Stimulated activated CD4-positive, alpha-beta T cell treated with anti-CD3 and anti-CD28 coated beads, Interleukin-1b, Interleukin-23, amount 100 ng/mL, for 4 hours (primary cell): ENCODE data around the gene LCMT1.
"Not testable (repeated sequence)": the region's sequence is repeated elsewhere in the genome, so short reads cannot be mapped to it uniquely, and the experiment has no call there.

Experiments
- DNase-seq, 2 donors: peaks; one replicate each; pipeline ENCODE4 v3.0.0-alpha.2; 2020; ENCODE audit warnings: low read depth in 2 of 2

LCMT1 gene

DNA sequence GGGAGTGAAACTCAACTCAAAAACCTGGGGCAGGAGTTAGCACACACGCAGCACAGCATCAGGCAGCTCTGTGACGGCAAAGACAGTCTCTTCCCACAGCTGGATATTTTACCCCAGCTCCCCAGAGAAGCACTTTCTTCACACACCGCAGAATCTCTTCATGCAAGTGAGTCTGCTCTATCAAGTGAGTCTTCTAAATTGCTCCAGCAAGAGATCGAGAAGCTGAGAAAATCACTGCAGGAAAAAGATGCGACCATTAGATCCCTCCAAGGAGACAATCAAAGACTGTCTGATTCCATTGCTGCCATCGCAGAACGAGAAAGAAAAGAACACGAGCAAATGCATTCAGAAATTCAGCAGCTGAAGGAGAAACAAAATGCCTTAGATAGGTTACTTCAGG lies 16.9 kb upstream of the LCMT1 start:
- no peak for DNase-seq

DNA sequence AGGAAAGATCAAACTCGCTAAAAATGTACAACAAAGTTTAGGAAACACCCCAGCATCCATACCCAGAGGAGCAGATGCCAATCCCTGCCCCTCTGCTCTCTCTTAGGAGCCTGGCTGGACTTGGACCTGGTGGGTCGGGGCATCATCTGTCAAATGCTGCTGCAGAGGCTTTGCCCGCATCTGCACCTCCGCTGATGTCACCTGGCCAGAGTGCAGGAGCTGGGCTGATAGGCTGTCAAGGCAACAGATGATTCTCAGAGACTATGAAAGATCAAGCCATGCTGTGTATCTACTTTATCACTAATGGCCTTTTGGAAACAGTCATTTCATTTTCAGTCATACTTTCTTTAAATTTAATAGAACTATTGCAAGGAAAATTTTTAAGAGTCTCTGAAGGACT lies 15.9 kb upstream of the LCMT1 start:
- no peak for DNase-seq

DNA sequence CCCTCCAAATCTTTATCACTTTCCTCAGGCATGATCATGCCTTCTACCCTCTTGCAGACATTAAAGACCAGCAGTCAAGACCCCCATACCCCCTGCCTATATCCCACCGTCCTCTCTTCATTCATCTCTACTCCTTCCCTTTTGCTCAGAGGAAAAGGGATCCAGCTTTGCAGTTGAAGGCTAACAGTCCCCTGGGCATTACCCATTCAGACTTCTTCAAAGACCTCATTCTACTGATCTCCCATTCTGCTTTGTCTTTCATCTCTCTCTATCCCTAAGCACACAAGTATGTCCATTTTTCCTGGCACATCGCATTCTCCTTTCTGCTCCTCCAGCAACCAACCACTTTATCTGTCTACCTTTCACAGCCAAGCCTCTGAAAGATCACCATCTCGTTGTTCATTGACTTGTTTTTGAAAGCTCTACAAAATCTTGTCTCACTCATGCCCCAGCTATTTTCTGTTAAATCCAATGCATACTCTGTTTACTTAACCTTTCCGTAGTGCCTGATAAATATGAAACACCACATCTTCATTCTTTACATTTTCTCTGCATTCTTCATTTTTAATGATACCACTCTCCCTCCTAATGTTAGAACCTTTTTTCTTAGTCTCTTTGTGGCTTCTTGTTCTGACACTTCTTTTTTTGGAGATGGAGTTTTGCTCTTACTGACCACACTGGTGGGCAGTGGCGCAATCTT lies 14.1 kb upstream of the LCMT1 start:
- no peak for DNase-seq

DNA sequence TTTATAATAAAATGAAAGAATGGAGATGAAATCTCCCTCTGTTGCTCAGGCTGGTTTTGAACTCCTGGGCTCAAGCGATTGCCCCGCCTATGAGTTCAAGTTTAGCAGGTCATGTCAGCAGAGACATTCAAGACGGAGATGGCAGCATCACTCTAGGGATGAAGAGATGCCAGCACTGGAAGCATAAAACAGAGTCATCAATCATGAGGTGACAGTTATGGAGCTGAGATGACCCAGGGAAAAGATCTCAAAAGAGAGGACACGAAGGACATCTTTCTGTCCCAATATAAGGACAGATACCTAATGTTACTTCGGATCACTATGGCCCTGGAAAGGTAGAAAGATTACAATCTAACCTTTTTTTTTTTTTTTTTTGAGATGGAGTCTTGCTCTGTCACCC lies 11.0 kb upstream of the LCMT1 start:
- no peak for DNase-seq

DNA sequence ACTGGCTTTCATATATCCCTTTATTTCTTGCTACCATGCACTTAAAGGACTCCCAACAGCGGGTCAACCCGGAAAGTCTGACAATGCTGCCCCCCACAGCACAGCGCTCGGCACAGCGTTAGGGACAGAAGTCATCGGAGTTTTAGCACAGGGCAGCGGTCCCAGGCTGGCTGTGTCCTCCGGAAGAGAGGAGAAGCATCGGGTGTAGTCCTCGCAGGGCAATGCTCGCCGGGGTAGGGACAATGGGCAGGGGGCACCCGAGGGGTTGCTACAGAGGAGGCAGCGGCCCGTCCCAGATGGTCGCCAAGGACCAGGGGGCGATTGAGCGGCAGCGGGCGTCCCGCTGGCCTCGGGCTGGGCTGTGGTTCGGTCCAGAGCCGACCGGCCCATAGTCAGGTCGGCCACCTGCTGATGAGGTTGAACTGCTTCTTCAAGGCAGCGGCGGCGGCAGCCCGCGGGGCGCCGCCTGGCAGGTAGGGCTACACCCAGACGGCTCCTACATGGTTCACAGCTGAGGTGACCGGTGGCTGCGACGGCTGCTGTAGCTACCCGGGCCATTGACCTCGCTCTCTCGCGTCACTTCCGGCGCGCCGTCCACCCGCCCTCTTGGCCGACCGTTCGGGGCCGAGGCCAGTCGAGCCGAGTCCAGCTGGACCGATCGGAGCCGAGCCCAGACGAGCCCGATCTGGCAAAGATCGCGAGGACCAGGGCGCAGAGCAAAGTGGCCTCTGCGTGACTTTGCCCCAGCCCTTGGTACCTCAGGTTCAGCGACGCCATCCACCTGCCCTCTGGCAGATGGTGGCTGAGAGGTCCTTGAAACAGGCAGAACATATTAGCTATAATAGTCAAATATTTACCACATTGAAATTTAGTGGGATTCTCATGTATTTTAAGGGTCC lies 4.7 kb upstream of the LCMT1 start:
- peak; percentile 39 to 67 for DNase-seq

DNA sequence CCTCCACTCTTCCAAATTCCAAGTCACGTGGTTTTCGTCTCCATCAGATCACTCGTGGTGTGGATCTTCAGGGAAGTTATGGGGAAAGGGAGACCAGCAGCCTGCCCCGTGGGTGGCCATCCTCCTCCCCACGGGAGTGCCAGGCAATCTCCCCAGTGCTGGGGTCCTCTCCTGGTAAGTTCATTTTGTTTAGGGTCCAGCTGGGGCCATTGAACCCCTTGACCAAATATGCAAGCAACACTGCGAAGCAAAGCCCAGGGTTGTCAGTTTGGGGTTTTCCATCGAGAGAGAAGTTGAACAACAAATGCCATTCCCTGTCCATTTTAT lies 4.1 kb upstream of the LCMT1 start:
- no peak for DNase-seq

DNA sequence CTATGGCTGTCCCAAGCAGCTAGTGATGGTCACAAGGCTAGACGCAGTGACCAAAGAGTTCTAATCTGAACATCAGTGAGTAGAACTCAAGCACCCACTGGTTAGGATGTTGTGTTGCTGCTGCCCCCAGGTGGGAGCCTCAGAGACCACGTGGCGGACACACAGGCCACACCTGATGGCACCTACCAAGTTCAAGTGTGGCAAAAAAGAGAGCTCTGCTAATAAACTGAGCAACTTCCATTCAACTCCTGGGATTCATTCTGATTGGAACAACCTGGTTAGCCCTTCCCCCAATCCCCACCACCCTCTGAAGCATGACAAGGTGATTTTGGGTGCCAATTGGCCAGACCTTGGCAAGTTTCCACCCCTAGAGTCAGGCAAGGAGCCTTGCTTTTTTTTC lies 3.5 kb upstream of the LCMT1 start:
- no peak for DNase-seq

DNA sequence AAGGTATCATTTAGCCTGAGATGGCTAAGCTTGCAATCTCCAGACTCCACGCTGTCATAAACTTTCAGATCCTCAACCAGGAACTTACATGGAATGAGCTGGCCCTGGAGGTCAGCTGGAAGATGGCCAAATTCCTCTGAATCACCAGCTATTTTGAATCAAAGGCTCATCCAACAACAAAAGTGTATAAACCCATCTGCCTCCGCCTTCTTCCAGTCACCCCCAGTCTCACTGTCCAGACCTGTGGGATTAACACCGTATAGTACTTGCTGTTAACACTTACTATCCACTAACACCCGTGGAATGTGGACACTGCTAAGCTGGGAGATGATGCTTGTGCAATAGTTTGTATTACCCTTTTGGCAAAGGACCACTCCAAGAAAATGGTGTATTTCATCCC lies 1.9 kb upstream of the LCMT1 start:
- no peak for DNase-seq

DNA sequence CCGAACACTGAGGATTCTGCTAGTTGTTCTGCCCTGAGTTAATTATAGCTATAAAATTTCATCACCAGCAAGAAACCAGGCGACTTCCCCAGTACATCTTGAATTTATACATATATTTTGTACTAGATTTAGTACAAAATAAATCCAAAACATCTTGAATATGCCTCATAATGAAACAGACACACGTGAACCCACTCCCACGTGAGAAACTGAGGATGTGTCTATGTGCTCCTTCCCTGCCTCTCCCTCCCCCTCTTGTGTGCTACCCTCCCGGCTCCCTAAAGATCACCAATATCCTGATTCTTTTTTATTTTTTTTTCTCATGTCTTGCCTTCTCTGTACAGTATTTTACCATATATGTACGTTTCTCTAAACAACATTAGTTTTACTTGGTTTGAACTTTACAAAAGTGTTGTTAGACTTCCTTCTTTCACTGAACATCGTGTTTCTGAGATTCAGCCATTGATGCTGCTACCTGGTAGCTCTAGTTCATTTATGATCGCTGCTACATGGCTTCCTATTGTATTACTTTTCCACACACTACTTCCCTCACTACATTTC lies 1.1 kb upstream of the LCMT1 start:
- DNase-seq = no peak

DNA sequence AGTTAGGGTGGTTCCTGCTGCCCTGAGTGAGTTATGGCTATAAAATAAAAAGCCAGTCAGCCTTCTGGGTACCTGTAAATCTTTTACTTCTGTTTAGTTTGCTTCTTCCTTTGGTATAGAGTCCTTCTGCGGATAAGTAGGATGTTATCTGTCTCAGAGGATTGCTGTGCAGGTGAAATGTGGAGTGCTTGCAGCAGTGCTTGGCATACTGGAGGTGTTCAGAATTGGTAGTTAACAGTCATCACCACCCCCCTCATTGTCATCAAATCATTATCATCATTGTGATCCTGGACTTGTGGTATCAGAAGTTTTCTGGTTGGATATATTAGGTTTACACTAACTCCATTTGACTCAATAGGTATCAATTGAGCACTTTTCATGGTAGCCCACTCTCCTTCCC lies 2.6 kb downstream of the LCMT1 start:
- DNase-seq = no peak

DNA sequence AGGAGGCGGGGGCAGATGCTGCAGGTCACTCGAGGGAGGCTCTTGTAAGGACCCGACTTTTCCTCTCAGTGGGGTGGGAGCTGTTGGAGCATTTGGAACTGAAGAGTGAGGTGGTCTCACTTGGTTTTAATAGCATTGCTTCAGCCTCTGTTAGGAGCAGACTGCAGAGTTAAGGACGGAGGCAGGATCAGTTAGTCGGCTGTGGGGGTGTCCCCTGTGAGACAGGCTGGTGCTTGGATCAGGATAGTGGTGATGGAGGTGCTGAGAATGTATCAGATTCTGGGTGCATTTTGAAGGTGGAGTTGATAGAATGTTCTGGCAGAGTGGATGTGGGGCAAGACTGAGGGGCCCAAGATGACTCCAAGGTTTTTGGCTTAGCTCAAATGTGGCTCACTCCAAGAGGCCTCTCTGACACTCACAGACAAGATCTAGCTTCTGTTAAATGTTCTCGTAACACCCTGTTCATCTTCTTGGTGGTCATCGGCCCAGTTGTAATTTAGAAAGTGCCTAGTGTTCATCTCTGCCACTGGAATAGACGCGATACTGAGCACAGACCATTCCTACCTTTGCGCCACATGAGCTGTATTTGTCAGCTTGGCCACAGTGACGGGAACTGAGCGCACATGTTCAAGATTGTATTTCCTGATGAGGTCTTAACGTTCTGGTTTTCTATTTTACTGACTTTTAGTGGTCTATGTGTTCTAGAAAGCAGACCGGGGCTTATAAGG lies 7.5 kb downstream of the LCMT1 start:
- DNase-seq = no peak

DNA sequence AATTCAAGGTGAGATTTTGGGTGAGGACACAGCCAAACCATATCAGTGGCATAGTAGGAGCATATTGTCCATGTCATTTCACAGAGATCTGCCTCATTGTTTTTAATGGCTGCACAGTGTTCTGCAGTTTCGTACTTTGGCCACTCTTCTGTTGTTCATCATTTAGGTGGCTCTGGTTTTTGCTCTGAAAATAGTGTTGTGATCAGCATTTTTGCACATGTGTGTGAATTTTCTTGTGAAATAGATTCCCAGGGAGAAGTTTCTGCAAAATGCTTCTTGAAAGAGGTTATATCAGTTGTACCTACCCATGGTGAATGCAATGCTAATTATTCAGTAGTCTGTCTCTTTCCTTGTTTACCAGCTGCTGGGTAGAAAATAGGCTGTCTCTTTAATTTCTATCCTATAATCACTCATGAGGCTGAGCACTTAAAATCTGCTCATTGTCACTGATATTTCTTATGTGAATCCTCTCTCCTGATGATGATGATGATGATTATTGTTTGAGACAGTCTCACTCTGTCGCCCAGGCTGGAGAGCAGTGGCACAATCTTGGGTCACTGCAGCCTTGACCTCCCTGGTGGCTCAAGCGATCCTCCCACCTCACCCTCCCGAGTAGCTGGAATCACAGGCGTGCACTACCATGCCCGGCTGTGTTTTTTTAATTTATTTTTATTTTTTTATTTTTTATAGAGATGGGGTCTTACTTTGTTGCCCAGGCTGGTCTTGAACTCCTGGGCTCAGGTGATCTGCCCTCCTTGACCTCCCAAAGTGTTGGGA lies 10.5 kb downstream of the LCMT1 start:
- no peak for DNase-seq

DNA sequence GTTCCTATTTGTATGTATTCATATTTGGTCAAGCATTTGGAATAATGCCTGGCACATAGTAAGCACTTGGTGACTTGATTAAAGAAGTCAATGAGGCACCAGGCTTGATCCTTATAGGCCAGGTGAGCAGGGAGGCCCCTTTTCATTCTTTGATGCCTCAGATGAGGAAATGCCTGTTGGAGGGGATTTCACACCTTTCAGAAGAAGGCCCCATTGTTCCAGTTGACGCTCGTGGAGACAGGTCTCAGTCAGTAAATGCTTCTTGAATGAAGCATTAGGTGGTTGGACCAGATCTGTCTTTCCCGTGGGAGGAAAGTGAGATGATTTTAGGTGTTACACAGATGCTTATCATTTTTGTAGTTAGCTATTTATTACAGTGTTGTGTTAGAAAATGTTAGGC lies 13.0 kb downstream of the LCMT1 start:
- no peak for DNase-seq

DNA sequence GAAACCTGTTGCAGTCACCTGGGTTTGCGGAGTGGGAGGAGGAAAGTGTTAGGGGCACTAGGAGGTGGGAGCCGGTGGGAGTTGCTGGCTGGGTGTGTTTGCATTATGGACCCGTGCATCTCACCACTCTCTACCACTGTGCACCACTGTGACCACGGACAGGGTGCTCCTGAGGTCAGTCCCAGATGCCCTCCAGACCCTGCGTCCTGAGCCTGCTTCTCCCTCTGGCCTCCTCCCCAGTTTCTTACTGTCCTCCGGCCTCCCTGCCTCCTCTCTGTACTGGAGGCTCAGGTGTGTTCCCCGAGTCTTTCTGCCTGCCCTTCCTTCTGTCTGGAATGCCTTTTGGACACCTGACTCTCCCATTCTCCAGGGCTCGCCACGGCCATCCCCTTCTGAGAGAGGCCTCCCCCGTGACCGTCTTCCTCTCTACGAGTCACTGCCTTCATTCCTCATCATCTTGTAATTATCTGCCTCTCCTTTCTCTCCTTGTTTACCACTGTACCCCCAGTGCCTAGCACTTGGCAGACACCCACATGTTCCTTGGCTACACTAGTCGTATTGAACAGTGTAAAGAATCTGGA lies 14.6 kb downstream of the LCMT1 start:
- DNase-seq = not testable (repeated sequence)

DNA sequence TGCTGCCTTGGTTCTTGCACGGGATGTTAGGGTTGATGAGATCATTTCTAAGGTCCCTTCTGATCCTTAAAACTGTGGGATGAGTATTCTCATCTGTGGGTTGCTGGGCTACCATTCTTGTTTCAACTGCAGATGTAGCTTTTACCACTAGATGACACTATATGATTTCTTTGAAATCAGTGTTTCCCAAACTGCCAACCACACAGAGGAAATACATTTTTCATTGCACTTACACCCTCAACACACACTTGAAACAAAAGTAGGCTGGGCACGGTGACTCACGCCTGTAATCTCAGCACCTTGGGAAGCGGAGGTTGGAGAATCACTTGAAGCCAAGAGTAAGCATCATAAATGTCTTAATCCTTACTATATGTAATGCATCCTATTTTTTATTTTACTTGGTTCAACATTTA lies 15.3 kb downstream of the LCMT1 start:
- DNase-seq = peak; percentile 12 to 17

DNA sequence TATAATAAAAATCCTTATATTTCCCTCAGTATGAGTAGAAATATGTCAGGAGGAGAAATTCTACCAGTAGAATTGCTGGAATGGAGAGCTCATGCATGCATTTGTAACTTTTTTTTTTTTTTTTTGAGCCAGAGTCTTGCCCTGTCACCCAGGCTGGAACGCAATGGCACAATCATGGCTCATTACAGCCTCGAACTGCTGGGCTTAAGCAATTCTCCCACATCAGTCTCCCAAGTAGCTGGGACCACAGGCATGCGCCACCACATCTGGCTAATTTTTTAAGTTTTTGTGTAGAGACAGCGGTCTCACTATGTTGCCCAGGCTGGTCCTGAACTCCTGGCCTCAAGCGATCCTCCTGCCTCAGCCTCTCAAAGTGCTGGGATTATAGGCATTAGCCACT lies 21.2 kb downstream of the LCMT1 start:
- DNase-seq = not testable (repeated sequence)

DNA sequence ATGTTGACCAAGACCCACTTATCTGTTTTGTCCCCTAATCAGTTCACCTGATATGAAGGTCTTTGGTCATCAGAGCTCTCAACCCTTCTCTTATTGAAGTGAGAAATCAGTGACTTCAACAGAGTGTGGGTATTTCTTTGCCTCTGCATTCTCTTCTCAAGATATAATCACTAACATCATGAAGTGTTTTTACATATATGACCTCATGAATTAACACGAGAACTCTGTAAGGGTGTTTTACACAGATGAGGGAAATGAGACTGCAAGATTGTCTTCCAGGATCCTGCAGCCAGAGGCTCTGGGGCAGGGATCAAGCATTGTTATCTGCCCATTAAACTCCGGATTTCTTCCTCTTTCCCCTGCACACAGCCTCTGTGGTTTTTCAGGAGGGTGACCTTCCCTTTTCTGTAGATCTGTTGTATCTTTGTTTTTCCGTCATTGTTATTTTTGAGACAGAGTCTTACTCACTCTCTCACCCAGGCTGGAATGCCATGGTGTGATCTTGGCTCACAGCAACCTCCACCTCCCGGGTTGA lies 22.7 kb downstream of the LCMT1 start:
- no peak for DNase-seq

DNA sequence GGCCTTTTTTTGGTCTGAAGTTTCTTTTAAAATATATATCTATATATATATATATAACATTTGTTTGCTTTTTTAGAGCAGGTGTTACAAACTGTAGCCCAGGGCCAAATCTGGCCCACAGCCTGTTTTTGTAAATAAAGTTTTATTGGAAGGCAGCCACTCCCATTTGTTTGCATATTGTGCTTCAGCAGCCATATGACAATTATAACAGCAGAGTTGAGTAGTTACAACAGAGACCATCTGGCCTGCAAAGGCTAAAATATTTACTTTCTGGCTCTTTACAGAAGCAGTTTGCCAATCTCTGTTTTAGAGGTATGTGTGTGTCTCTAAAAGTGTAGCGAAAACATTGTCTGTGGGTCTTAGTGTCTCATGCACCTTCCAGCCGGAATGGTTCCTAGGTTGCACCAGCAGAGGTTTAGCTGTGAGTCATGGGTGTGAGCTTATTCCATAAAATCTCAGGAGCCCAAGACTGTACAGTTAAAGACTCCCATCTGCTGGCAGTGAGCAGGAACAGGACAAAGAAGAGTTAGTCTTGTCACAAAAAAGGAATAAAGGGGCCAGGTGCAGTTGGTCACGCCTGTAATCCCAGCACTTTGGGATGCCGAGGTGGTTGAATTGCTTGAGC lies 23.8 kb downstream of the LCMT1 start:
- DNase-seq = no peak

DNA sequence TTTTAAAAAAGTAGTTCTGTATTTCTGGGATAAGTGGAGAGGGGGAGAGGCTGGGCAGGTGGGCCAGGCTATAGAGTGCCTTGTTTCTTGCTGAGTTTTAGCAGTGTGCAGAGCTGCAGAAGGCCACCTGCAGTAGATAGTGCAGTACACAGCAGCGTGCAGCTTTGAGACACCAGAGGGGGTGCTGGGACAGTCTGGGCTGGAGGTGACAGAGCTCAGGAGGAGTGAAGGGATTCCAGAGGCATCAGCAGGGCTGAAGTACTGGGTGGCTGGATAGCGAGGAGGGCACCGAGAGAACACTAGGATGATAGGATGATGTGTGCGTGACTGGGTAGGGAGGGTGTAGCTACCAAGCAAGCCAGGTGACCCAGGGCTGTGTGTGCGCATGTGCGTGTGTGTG lies 26.6 kb downstream of the LCMT1 start:
- no peak for DNase-seq

DNA sequence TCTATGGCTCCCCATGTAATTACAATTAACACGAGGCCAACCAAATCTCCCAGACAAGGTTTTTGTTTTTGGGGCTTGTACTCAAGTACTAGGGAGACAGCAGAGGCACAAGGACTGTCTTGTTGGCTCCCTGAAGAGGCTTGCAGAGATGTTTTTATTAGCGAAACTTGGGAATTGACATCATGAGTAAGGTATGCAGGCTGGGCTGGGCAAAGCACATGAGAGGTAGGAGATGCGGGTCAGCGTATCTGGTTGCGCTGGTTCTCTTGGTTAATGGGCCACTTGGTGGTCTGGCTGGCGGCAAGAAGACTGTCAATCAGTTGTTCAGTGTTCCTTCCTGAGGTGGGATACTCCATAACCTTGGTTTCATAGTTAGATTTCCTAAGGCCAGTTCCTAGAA lies 28.9 kb downstream of the LCMT1 start:
- no peak for DNase-seq

DNA sequence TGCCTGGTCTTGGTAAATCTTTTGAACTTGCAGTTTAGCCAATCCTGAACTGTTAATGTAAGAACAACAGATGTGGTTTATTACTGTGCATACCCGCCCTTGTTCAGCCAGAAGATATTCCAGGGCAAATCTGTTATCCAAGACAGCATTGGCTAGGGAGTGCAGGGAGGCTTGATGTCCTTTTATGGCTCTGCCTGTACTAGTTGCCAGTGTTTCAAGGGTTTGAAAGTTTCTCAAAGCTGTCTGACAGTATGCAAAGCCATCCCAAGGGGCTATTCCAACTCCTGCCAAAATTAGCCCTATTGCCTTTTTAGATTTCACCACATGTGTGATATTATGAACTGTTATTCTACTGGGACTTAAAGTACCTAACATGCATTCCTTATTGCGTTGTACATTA lies 30.1 kb downstream of the LCMT1 start:
- no peak for DNase-seq
